ENCODE data around the gene DDX1.

DNA sequence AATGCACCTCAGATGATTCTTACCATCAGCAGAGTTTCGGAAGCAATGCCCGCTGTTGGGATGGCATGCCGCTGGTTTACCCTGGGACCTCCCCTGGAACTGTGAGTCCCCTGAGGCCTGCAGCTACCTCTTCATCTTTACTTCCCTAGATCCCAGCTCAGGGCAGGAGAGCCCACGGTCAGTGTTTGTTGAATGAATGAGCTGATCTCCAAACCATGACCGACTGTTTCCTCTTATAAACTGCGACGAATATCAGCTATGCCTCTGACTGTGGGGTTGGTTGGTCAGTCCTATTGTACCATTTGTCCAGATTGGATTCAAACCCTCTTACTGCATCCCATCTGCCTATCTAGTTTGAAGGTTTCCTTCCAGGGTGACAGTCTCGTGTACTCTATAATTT lies 64.4 kb downstream of the DDX1 start:
- TF ChIP-seq YY1 (IDR thresholded peaks at IDR 0.05; ENCODE audit: low read depth) (no peak), CEBPB (IDR thresholded peaks at IDR 0.05) (no peak), USF1 (IDR thresholded peaks at IDR 0.05) (no peak), CREB1 (IDR thresholded peaks at IDR 0.05; ENCODE audit: low read depth) (no peak)

All from Ishikawa (cell line).